Astrocyte (in vitro differentiated cells and primary cell): Measurements from ENCODE around the gene CDHR2. TPM values are rescaled to one million over a fixed set of nuclear protein-coding genes. Genes with fewer than 3 reads are reported as not detected.

Source experiments
- DNase-seq: peaks from one replicate; pipeline ENCODE4 v3.0.0-alpha.2; 2010; ENCODE audit warnings: low read depth
- FAIRE-seq: peaks from 2 replicates; lab custom pipeline; 2011; peaks lifted over from hg19 to GRCh38; lab: Jason Lieb, UNC
- H2AFZ ChIP-seq: 2 replicates; pipeline ENCODE4 v1.6.0; 2012; ENCODE audit warnings: low read depth, low read length, inconsistent platforms
- H3K27ac ChIP-seq: 2 replicates; pipeline ENCODE4 v1.5.1; 2011; ENCODE audit warnings: low read depth, low read length, inconsistent platforms
- H3K27me3 ChIP-seq: 2 replicates; pipeline ENCODE4 v1.6.0; 2011; ENCODE audit warnings: low read length, inconsistent platforms; ENCODE audit not compliant: insufficient read depth
- H3K36me3 ChIP-seq: 2 replicates; pipeline ENCODE4 v1.5.1; 2011; ENCODE audit warnings: low read length, inconsistent platforms; ENCODE audit not compliant: insufficient read depth
- H3K4me1 ChIP-seq: 2 replicates; pipeline ENCODE4 v1.5.1; 2011; ENCODE audit warnings: low read length, inconsistent platforms; ENCODE audit not compliant: insufficient read depth
- H3K4me2 ChIP-seq: 2 replicates; pipeline ENCODE4 v1.6.0; 2012; ENCODE audit warnings: low read length, inconsistent platforms
- H3K4me3 ChIP-seq: 2 replicates; pipeline ENCODE4 v1.5.1; 2011; ENCODE audit warnings: low read depth, mild to moderate bottlenecking, low read length, inconsistent platforms; ENCODE audit not compliant: insufficient read depth
- H3K79me2 ChIP-seq: 2 replicates; pipeline ENCODE4 v1.6.0; 2012; ENCODE audit warnings: mild to moderate bottlenecking, low read length, inconsistent platforms; ENCODE audit not compliant: insufficient read depth
- H3K9ac ChIP-seq: 2 replicates; pipeline ENCODE4 v1.6.0; 2012; ENCODE audit warnings: mild to moderate bottlenecking, low read length, inconsistent platforms
- H3K9me3 ChIP-seq: 2 replicates; pipeline ENCODE4 v1.5.1; 2012; ENCODE audit warnings: low read depth, mild to moderate bottlenecking, low read length, inconsistent platforms; ENCODE audit not compliant: insufficient read depth
- H4K20me1 ChIP-seq: 2 replicates; pipeline ENCODE4 v1.6.0; 2012; ENCODE audit warnings: low read length, inconsistent platforms; ENCODE audit not compliant: insufficient read depth
- H3K27ac Mint-ChIP-seq: one replicate; pipeline ENCODE4 v1.8.0; 2021; ENCODE audit warnings: mild to moderate bottlenecking, mixed read lengths; ENCODE audit not compliant: unreplicated experiment
- H3K27me3 Mint-ChIP-seq: one replicate; pipeline ENCODE4 v1.8.0; 2021; ENCODE audit warnings: low read depth, mixed read lengths; ENCODE audit not compliant: unreplicated experiment
- H3K36me3 Mint-ChIP-seq: one replicate; pipeline ENCODE4 v1.8.0; 2021; ENCODE audit warnings: low read depth, mixed read lengths; ENCODE audit not compliant: unreplicated experiment
- H3K4me1 Mint-ChIP-seq: one replicate; pipeline ENCODE4 v1.8.0; 2021; ENCODE audit warnings: low read depth, mixed read lengths; ENCODE audit not compliant: unreplicated experiment
- H3K4me3 Mint-ChIP-seq: one replicate; pipeline ENCODE4 v1.8.0; 2021; ENCODE audit warnings: mild to moderate bottlenecking, moderate library complexity, mixed read lengths; ENCODE audit not compliant: unreplicated experiment
- H3K9me3 Mint-ChIP-seq: one replicate; pipeline ENCODE4 v1.8.0; 2021; ENCODE audit warnings: mild to moderate bottlenecking, mixed read lengths; ENCODE audit not compliant: unreplicated experiment
- CTCF ChIP-seq: IDR thresholded peaks from 2 replicates; pipeline ENCODE4 v1.5.1; 2011; ENCODE audit warnings: low read depth, mild to moderate bottlenecking, inconsistent platforms, low read length, moderate library complexity; ENCODE audit not compliant: insufficient read depth
- EZH2 ChIP-seq: IDR thresholded peaks from 2 replicates; pipeline ENCODE4 v1.6.1; 2012; ENCODE audit warnings: mild to moderate bottlenecking, low read length, inconsistent platforms; ENCODE audit not compliant: insufficient read depth
- total RNA-seq: library from RNA; stranded (reverse); gene quantifications from 2 replicates; pipeline ENCODE4 v1.2.1, GENCODE V29; 2021

Gene CDHR2
- total RNA-seq, 1 donor from 2014 or later, result 0.43 TPM

DNA sequence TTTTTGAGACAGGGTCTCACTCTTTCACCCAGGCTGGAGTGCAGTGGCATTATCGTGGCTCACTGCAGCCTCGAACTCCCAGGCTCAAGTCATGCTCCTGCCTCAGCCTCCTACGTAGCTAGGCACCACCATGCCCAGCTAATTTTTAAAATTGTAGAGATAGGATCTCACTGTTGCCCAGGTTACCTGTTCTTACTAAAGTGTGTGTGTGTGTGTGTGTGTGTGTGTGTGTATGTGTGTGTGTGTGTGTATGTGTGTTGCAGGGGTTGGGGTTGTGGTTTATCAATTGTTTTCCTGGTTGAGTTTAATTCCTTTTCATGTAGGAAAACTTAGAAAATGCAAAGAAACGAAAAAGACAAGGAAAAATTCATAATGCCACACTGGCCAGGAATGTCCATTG lies 33.7 kb upstream of the CDHR2 start:
- H3K27ac ChIP-seq, result no peak overlapping the region
- FAIRE-seq, result no peak
- TF ChIP-seq CTCF (no peak), EZH2 (no peak)

DNA sequence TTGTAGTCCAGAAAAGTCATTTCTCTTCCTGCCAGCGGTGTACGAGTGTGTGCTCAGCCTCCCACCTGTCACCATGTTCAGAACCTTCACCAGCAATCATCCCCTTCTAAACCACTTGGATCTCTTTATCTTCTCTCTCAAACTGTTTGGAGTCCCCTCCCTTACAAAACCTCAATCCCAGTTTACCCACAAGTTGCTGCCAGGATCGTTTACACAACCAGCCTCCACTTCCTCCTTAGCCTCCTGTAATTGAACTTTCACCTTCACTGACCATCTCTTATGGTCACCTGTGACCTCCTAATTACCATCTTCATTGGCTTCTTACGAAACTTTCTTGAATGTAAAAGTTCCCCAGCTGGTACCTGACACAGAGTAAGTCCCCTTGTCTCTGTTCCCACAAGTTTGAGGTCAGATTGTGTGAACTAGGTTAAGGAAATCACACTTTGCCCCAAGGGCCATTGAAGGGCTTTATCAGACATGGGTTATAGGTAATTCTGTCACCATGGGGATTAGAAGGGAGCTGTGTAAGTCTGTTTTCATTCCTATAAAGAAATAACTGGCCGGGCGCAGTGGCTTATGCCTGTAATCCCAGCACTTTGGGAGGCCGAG lies 32.0 kb upstream of the CDHR2 start:
- FAIRE-seq (no peak), DNase-seq (no peak)
- Histone ChIP-seq H3K4me2 (no peak overlapping the region), H3K9me3 (no peaks in the 10 kb centered on the region), H3K4me3 (no peak overlapping the region), H3K4me1 (no peaks in the 10 kb centered on the region), H3K9ac (no peak overlapping the region), H3K36me3 (no peaks in the 10 kb centered on the region), H3K27ac (no peak overlapping the region), H3K27me3 (no peaks in the 10 kb centered on the region), H3K79me2 (no peaks in the 10 kb centered on the region), H4K20me1 (no peaks in the 10 kb centered on the region), H2AFZ (no peak overlapping the region)
- peaks cover 2% of the 10 kb centered on the region for H3K36me3 Mint-ChIP-seq
- peaks cover 16% of the 10 kb centered on the region for H3K27me3 Mint-ChIP-seq
- H3K27ac Mint-ChIP-seq, result no peak overlapping the region
- TF ChIP-seq EZH2 (no peak), CTCF (no peak)
- no peaks in the 10 kb centered on the region for H3K4me1 Mint-ChIP-seq
- H3K4me3 Mint-ChIP-seq, result no peak overlapping the region
- H3K9me3 Mint-ChIP-seq, result no peaks in the 10 kb centered on the region

More for the DNA sequence above, 33.7 kb upstream of the CDHR2 start:
- no peaks in the 10 kb centered on the region for H3K4me1 Mint-ChIP-seq
- no peak overlapping the region for H3K4me3 Mint-ChIP-seq
- H3K9me3 Mint-ChIP-seq, result no peaks in the 10 kb centered on the region
- no peak for DNase-seq
- Histone ChIP-seq H3K9ac (no peak overlapping the region), H3K79me2 (no peaks in the 10 kb centered on the region), H3K36me3 (no peaks in the 10 kb centered on the region), H3K4me3 (no peak overlapping the region), H3K4me1 (no peaks in the 10 kb centered on the region), H2AFZ (no peak overlapping the region), H4K20me1 (no peaks in the 10 kb centered on the region), H3K9me3 (no peaks in the 10 kb centered on the region), H3K27me3 (no peaks in the 10 kb centered on the region), H3K4me2 (no peak overlapping the region)
- H3K27me3 Mint-ChIP-seq, result peaks cover 7% of the 10 kb centered on the region
- H3K27ac Mint-ChIP-seq, result no peak overlapping the region
- peaks cover 2% of the 10 kb centered on the region for H3K36me3 Mint-ChIP-seq
